Measurements from ENCODE around the gene COPG1.

DNA sequence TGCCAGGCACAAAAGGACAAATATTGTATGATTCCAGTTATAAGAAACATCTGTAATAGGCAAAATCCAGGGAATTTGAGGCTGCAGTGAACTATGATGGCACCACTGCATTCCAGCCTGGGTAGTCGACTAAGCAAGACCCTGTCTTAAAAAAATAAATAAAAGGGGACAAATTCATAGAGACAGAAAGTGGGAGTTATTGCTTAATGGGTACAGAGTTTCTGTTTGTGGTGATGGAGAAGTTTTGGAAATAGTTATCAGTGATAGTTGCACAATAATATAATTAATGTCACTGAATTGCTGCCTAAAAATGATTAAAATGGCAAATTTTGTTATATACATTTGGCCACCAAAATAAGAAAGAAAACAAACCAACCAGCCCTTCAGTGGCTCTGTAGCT is 38.1 kb upstream of the COPG1 start:
- TF ChIP-seq TCF7L2 (IDR thresholded peaks at IDR 0.05; ENCODE audit: low read depth, low read length) (no peak), POLR2AphosphoS5 (IDR thresholded peaks at IDR 0.05; ENCODE audit: low read depth, low read length) (no peak)

All from Panc1 (cell line).